ENCODE data around the gene TTC31. TPM values are rescaled to one million over a fixed set of nuclear protein-coding genes. Genes with fewer than 3 reads are reported as not detected.

Gene TTC31
- total RNA-seq, 1 experiment from 2014 or later, result 25.8 TPM

DNA sequence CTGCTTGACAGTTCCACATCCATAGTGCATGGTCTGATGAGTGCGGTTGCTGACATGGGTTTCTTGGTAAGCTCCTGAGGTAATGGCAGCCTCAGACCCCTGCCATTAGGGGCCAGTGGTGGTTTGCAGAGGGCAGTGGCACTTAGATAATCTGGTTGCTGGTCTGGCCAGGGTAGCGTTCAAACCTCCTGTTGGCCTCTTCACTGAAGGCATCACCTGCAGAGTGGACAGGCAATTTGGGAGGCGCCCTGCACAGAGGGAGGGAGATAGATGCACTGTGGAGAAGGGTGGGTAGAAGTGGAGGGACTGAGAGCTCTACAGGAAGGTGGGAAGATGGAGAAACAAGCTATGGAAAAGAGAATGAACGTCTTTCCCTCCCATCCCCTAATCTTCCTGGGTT lies 50.6 kb downstream of the TTC31 start:
- TF ChIP-seq EZH2 (IDR thresholded peaks at IDR 0.05; ENCODE audit: borderline replicate concordance, low read depth, low read length, poor library complexity, severe bottlenecking), result no peak
- TF ChIP-seq, protein P1, sequence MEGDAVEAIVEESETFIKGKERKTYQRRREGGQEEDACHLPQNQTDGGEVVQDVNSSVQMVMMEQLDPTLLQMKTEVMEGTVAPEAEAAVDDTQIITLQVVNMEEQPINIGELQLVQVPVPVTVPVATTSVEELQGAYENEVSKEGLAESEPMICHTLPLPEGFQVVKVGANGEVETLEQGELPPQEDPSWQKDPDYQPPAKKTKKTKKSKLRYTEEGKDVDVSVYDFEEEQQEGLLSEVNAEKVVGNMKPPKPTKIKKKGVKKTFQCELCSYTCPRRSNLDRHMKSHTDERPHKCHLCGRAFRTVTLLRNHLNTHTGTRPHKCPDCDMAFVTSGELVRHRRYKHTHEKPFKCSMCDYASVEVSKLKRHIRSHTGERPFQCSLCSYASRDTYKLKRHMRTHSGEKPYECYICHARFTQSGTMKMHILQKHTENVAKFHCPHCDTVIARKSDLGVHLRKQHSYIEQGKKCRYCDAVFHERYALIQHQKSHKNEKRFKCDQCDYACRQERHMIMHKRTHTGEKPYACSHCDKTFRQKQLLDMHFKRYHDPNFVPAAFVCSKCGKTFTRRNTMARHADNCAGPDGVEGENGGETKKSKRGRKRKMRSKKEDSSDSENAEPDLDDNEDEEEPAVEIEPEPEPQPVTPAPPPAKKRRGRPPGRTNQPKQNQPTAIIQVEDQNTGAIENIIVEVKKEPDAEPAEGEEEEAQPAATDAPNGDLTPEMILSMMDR (conservative IDR thresholded peaks at IDR 0.05; ENCODE audit: low read depth, low read length), result no peak
- DNase-seq (ENCODE audit: low spot score), result no peak
- Histone ChIP-seq H3K4me3 (ENCODE audit: low read depth, low read length, poor library complexity, severe bottlenecking) (no peak overlapping the region), H3K36me3 (ENCODE audit: insufficient read depth, low read length, poor library complexity, severe bottlenecking) (peaks cover 5% of the 10 kb centered on the region), H3K9me3 (ENCODE audit: low read depth, low read length, poor library complexity, severe bottlenecking) (no peaks in the 10 kb centered on the region), H3K27me3 (replicated peaks; ENCODE audit: insufficient read depth, low read depth, low read length, poor library complexity) (peaks cover 6% of the 10 kb centered on the region), H3K4me1 (ENCODE audit: insufficient read depth, low read length, poor library complexity, severe bottlenecking) (peaks cover 13% of the 10 kb centered on the region), H3K27ac (ENCODE audit: low read depth, low read length, poor library complexity, severe bottlenecking) (no peak overlapping the region)
- intact Hi-C loops (cut with micrococcal nuclease; ENCODE audit: unreplicated experiment), result loop anchor here (5.0 to 10.0 kb wide), 2 partner anchors 199 to 281 kb away; no protein-coding TSS in a partner anchor
- BruUV-seq (replicated peaks), result no TSS peak
- CTCF ChIA-PET, result no interaction called here
- POLR2A ChIA-PET (ENCODE audit: low non-redundant PET), result no interaction called here

DNA sequence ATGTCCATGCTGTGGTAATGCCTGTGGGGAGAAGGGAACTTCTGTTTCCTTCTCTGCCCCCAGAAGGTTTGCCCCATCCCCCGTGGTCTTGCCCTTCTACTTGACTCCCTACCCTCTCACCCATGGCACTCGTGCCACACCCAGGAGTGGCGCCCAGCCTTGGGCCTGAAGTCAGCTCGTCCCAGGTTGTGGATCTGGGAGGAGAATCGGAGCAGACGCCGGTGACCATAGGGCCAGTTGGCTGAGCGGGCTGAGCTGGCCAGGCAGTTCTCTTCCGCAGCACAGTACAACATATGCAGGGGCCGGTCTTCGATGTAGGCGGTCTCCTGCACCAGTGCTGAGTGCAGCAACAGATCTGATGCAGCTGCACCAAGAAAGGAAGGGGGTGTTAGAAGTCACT lies 51.5 kb downstream of the TTC31 start:
- no peaks in the 10 kb centered on the region for H3K9me3 ChIP-seq (ENCODE audit: low read depth, low read length, poor library complexity, severe bottlenecking)
- H3K4me3 ChIP-seq (ENCODE audit: low read depth, low read length, poor library complexity, severe bottlenecking), result no peak overlapping the region
- no peak overlapping the region for H3K27ac ChIP-seq (ENCODE audit: low read depth, low read length, poor library complexity, severe bottlenecking)
- H3K4me1 ChIP-seq (ENCODE audit: insufficient read depth, low read length, poor library complexity, severe bottlenecking), result peaks cover 8% of the 10 kb centered on the region
- peaks cover 10% of the 10 kb centered on the region for H3K27me3 ChIP-seq (replicated peaks; ENCODE audit: insufficient read depth, low read depth, low read length, poor library complexity)
- POLR2A ChIA-PET (ENCODE audit: low non-redundant PET), result no interaction called here
- no peak for TF ChIP-seq EZH2 (IDR thresholded peaks at IDR 0.05; ENCODE audit: borderline replicate concordance, low read depth, low read length, poor library complexity, severe bottlenecking)
- TF ChIP-seq, protein P1 (conservative IDR thresholded peaks at IDR 0.05; ENCODE audit: low read depth, low read length), result no peak
- BruUV-seq (replicated peaks), result no TSS peak
- peaks cover 5% of the 10 kb centered on the region for H3K36me3 ChIP-seq (ENCODE audit: insufficient read depth, low read length, poor library complexity, severe bottlenecking)
- DNase-seq (ENCODE audit: low spot score), result no peak
- CTCF ChIA-PET, result no interaction called here
- intact Hi-C loops (cut with micrococcal nuclease; ENCODE audit: unreplicated experiment), result loop anchor here (5.0 to 10.0 kb wide), 2 partner anchors 200 to 282 kb away; no protein-coding TSS in a partner anchor

DNA sequence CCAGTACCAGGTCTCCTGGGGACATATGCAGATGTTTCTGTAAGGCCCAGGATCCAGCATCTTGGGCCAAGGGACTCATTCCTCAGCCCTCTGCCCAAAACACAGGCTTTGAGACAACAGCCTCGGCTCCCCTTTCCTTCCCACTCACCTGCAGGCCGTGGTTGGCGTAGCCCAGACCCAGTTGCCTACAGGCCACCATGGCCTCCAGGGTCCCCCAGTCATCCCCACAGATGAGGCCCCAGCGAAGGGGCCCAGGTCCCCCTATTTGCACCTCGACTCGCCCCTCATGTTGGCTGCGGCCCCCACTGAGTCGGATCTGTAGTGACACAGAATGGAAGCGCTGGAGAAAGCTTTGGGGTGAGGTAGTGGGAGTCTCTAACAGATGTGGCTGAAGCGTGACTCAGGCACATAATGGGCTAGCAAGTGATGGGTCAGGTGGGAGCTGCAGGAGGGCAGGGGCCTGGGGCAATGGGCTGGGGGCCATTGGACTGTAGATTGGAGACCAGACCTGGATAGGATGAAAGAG lies 52.6 kb downstream of the TTC31 start:
- H3K27me3 ChIP-seq (replicated peaks; ENCODE audit: insufficient read depth, low read depth, low read length, poor library complexity), result peaks cover 10% of the 10 kb centered on the region
- DNase-seq (ENCODE audit: low spot score), result no peak
- POLR2A ChIA-PET (ENCODE audit: low non-redundant PET), result no interaction called here
- no peaks in the 10 kb centered on the region for H3K9me3 ChIP-seq (ENCODE audit: low read depth, low read length, poor library complexity, severe bottlenecking)
- no peak overlapping the region for H3K27ac ChIP-seq (ENCODE audit: low read depth, low read length, poor library complexity, severe bottlenecking)
- intact Hi-C loops (cut with micrococcal nuclease; ENCODE audit: unreplicated experiment), result loop anchor here (10.0 kb wide), 1 partner anchor 201 kb away; no protein-coding TSS in a partner anchor
- CTCF ChIA-PET, result no interaction called here
- TF ChIP-seq, protein P1 (conservative IDR thresholded peaks at IDR 0.05; ENCODE audit: low read depth, low read length), result no peak
- no peak for TF ChIP-seq EZH2 (IDR thresholded peaks at IDR 0.05; ENCODE audit: borderline replicate concordance, low read depth, low read length, poor library complexity, severe bottlenecking)
- H3K4me3 ChIP-seq (ENCODE audit: low read depth, low read length, poor library complexity, severe bottlenecking), result no peak overlapping the region
- peaks cover 5% of the 10 kb centered on the region for H3K36me3 ChIP-seq (ENCODE audit: insufficient read depth, low read length, poor library complexity, severe bottlenecking)
- no TSS peak for BruUV-seq (replicated peaks)
- H3K4me1 ChIP-seq (ENCODE audit: insufficient read depth, low read length, poor library complexity, severe bottlenecking), result peaks cover 8% of the 10 kb centered on the region
